A172 (cell line): ENCODE results near the gene NDUFS8. TPM values are rescaled to one million over a fixed set of nuclear protein-coding genes. Genes with fewer than 3 reads are reported as not detected.
A peak's percentile ranks its signal among the peaks of the same experiment; 100 is the strongest.

Source experiments
- DNase-seq: peaks from one replicate; pipeline ENCODE4 v3.0.0-alpha.2; 2015; ENCODE audit warnings: low spot score
- total RNA-seq: library from RNA; depleted of rRNA; stranded (reverse); fragments of >200 nt; shearing (Covaris generic); gene quantifications from 2 replicates; pipeline ENCODE4 v1.2.3, GENCODE V29; 2014

Gene NDUFS8
- total RNA-seq, 1 experiment from 2014 or later = 310 TPM

GRCh38 chr11:68049509-68050370 is 19.3 kb downstream of the NDUFS8 start:
- DNase-seq = peak; percentile 54

GRCh38 chr11:68050371-68050841 is 19.9 kb downstream of the NDUFS8 start:
- no peak for DNase-seq

GRCh38 chr11:68051191-68052136 is 21.0 kb downstream of the NDUFS8 start:
- DNase-seq = no peak

GRCh38 chr11:68052137-68052873 is 21.8 kb downstream of the NDUFS8 start:
- DNase-seq = no peak

GRCh38 chr11:68053117-68053516 is 22.6 kb downstream of the NDUFS8 start:
- no peak for DNase-seq

GRCh38 chr11:68053981-68054812 is 23.7 kb downstream of the NDUFS8 start:
- DNase-seq = no peak

- DNase-seq = no peak
These were observed 26.1 kb downstream of the NDUFS8 start for GRCh38 chr11:68056317-68057285.

GRCh38 chr11:68057807-68058206 is 27.3 kb downstream of the NDUFS8 start:
- DNase-seq = no peak

GRCh38 chr11:68061508-68061907 is 31.0 kb downstream of the NDUFS8 start:
- DNase-seq = no peak

GRCh38 chr11:68064926-68065325 is 34.4 kb downstream of the NDUFS8 start:
- no peak for DNase-seq

- DNase-seq = no peak
These were observed 35.4 kb downstream of the NDUFS8 start for GRCh38 chr11:68065841-68066240.

- DNase-seq = no peak
These were observed 36.3 kb downstream of the NDUFS8 start for GRCh38 chr11:68066742-68067141.

- DNase-seq = no peak
These were observed 37.5 kb downstream of the NDUFS8 start for GRCh38 chr11:68067991-68068390.

GRCh38 chr11:68071281-68072048 is 41.0 kb downstream of the NDUFS8 start:
- DNase-seq = no peak

GRCh38 chr11:68074584-68075352 is 44.3 kb downstream of the NDUFS8 start:
- DNase-seq = no peak

GRCh38 chr11:68076371-68077042 is 46.0 kb downstream of the NDUFS8 start:
- DNase-seq = no peak
